ENCODE data around the gene NUDCD3. TPM values are rescaled to one million over a fixed set of nuclear protein-coding genes. Genes with fewer than 3 reads are reported as not detected.
"Not testable (repeated sequence)": the region's sequence is repeated elsewhere in the genome, so short reads cannot be mapped to it uniquely, and the experiment has no call there.

The NUDCD3 gene
- total and polyA plus RNA-seq, 4 donors = 15.4 to 30.7 (median 24.3) TPM

DNA sequence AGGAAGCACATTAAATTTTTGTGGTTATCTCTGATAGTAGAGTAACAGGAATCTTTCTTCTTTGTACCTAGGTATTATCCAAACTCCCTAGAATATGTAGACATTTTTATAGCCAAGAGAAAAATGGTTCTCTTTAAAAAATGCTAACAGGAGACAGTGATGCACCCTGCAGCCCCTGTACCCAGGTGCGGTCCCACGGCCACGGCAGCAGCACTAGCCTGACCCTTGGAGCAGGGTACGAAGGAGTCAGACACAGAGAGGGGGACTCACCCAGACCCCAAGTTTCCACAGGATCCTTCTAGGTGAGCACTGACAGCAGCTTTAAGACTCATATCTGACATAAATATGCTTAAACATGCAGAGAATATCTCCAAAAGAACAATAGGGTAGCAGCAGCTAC is 60.4 kb downstream of the NUDCD3 start:
- WGBS = 97% methylated on average over 4 of the region's 4 CpGs
- no peak for TF ChIP-seq GABPA (IDR thresholded peaks at IDR 0.05 in 1 of 2, conservative IDR thresholded peaks at IDR 0.05 in 1 of 2)
- no peak for TF ChIP-seq TAF1 (conservative IDR thresholded peaks at IDR 0.05)
- TF ChIP-seq, protein P1, sequence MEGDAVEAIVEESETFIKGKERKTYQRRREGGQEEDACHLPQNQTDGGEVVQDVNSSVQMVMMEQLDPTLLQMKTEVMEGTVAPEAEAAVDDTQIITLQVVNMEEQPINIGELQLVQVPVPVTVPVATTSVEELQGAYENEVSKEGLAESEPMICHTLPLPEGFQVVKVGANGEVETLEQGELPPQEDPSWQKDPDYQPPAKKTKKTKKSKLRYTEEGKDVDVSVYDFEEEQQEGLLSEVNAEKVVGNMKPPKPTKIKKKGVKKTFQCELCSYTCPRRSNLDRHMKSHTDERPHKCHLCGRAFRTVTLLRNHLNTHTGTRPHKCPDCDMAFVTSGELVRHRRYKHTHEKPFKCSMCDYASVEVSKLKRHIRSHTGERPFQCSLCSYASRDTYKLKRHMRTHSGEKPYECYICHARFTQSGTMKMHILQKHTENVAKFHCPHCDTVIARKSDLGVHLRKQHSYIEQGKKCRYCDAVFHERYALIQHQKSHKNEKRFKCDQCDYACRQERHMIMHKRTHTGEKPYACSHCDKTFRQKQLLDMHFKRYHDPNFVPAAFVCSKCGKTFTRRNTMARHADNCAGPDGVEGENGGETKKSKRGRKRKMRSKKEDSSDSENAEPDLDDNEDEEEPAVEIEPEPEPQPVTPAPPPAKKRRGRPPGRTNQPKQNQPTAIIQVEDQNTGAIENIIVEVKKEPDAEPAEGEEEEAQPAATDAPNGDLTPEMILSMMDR (IDR thresholded peaks at IDR 0.05; ENCODE audit: low read depth, low read length, missing input control) = no peak
- TF ChIP-seq, protein P2, sequence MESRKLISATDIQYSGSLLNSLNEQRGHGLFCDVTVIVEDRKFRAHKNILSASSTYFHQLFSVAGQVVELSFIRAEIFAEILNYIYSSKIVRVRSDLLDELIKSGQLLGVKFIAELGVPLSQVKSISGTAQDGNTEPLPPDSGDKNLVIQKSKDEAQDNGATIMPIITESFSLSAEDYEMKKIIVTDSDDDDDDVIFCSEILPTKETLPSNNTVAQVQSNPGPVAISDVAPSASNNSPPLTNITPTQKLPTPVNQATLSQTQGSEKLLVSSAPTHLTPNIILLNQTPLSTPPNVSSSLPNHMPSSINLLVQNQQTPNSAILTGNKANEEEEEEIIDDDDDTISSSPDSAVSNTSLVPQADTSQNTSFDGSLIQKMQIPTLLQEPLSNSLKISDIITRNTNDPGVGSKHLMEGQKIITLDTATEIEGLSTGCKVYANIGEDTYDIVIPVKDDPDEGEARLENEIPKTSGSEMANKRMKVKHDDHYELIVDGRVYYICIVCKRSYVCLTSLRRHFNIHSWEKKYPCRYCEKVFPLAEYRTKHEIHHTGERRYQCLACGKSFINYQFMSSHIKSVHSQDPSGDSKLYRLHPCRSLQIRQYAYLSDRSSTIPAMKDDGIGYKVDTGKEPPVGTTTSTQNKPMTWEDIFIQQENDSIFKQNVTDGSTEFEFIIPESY (IDR thresholded peaks at IDR 0.05) = no peak
- TF ChIP-seq RAD21 (IDR thresholded peaks at IDR 0.05) = no peak
- TF ChIP-seq, protein P3, sequence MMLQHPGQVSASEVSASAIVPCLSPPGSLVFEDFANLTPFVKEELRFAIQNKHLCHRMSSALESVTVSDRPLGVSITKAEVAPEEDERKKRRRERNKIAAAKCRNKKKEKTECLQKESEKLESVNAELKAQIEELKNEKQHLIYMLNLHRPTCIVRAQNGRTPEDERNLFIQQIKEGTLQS (IDR thresholded peaks at IDR 0.05) = no peak
- no peak for TF ChIP-seq FOXA2 (IDR thresholded peaks at IDR 0.05)
- no peak for TF ChIP-seq YY1 (IDR thresholded peaks at IDR 0.05)
- TF ChIP-seq EGR1 (IDR thresholded peaks at IDR 0.05; ENCODE audit: low read depth in 2 of 2) = no peak
- TF ChIP-seq, protein P4, sequence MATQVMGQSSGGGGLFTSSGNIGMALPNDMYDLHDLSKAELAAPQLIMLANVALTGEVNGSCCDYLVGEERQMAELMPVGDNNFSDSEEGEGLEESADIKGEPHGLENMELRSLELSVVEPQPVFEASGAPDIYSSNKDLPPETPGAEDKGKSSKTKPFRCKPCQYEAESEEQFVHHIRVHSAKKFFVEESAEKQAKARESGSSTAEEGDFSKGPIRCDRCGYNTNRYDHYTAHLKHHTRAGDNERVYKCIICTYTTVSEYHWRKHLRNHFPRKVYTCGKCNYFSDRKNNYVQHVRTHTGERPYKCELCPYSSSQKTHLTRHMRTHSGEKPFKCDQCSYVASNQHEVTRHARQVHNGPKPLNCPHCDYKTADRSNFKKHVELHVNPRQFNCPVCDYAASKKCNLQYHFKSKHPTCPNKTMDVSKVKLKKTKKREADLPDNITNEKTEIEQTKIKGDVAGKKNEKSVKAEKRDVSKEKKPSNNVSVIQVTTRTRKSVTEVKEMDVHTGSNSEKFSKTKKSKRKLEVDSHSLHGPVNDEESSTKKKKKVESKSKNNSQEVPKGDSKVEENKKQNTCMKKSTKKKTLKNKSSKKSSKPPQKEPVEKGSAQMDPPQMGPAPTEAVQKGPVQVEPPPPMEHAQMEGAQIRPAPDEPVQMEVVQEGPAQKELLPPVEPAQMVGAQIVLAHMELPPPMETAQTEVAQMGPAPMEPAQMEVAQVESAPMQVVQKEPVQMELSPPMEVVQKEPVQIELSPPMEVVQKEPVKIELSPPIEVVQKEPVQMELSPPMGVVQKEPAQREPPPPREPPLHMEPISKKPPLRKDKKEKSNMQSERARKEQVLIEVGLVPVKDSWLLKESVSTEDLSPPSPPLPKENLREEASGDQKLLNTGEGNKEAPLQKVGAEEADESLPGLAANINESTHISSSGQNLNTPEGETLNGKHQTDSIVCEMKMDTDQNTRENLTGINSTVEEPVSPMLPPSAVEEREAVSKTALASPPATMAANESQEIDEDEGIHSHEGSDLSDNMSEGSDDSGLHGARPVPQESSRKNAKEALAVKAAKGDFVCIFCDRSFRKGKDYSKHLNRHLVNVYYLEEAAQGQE (IDR thresholded peaks at IDR 0.05) = no peak
- TF ChIP-seq SP1 (IDR thresholded peaks at IDR 0.05) = no peak
- TF ChIP-seq FOXA1 (IDR thresholded peaks at IDR 0.05) = no peak
- no peak for TF ChIP-seq NR2F2 (IDR thresholded peaks at IDR 0.05)
- TF ChIP-seq JUND (IDR thresholded peaks at IDR 0.05) = no peak
- no peak for TF ChIP-seq HNF4A (conservative IDR thresholded peaks at IDR 0.05)
- TF ChIP-seq, protein P5, sequence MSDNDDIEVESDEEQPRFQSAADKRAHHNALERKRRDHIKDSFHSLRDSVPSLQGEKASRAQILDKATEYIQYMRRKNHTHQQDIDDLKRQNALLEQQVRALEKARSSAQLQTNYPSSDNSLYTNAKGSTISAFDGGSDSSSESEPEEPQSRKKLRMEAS (IDR thresholded peaks at IDR 0.05) = no peak
- no peak for TF ChIP-seq HNF4G (IDR thresholded peaks at IDR 0.05)
- no peak for TF ChIP-seq RXRA (IDR thresholded peaks at IDR 0.05)
- Histone ChIP-seq H3K27me3 (ENCODE audit: control insufficient read depth in 4 of 4, insufficient read depth in 4 of 4, low read length in 3 of 4) (no peaks in the 10 kb centered on the region), H3K36me3 (ENCODE audit: control insufficient read depth in 4 of 4, insufficient read depth in 3 of 4, low read depth in 1 of 4, low read length in 3 of 4) (peaks cover 5 to 18% (median 9%) of the 10 kb centered on the region in 4 donors), H3K9ac (ENCODE audit: low read depth in 1 of 2, low read length in 2 of 2) (no peak overlapping the region), H3K4me1 (ENCODE audit: control insufficient read depth in 4 of 4, insufficient read depth in 4 of 4, low read length in 3 of 4) (no peaks in the 10 kb centered on the region), H3K9me3 (ENCODE audit: control insufficient read depth in 4 of 4, low read length in 3 of 4) (no peaks in the 10 kb centered on the region), H3K4me3 (ENCODE audit: low read depth in 1 of 3, low read length in 3 of 3) (no peak overlapping the region), H3K27ac (ENCODE audit: low read depth in 1 of 2, low read length in 2 of 2) (no peak overlapping the region)
- DNase-seq (ENCODE audit: low spot score) = no peak

DNA sequence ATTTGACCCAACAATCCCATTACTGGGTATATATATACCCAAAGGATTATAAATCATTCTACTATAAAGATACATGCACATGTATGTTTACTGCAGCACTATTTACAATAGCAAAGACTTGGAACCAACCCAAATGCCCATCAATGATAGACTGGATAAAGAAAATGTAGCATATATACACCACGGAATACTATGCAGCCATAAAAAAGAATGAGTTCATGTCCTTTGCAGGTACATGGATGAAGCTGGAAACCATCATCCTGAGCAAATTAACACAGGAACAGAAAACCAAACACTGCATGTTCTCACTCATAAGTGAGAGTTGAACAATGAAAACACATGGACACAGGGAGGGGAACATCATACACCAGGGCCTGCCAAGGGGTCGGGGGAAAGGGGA is 65.7 kb downstream of the NUDCD3 start:
- H3K27me3 ChIP-seq (ENCODE audit: control insufficient read depth in 4 of 4, insufficient read depth in 4 of 4, low read length in 3 of 4) = not testable (repeated sequence)
- 95% methylated on average over 2 of the region's 2 CpGs for WGBS

More for the DNA sequence above, 65.7 kb downstream of the NUDCD3 start:
- not testable (repeated sequence) for DNase-seq (ENCODE audit: low spot score); H3K4me1 ChIP-seq (ENCODE audit: control insufficient read depth in 4 of 4, insufficient read depth in 4 of 4, low read length in 3 of 4); H3K9me3 ChIP-seq (ENCODE audit: control insufficient read depth in 4 of 4, low read length in 3 of 4); H3K27ac ChIP-seq (ENCODE audit: low read depth in 1 of 2, low read length in 2 of 2); H3K4me3 ChIP-seq (ENCODE audit: low read depth in 1 of 3, low read length in 3 of 3); H3K9ac ChIP-seq (ENCODE audit: low read depth in 1 of 2, low read length in 2 of 2)
- H3K36me3 ChIP-seq (ENCODE audit: control insufficient read depth in 4 of 4, insufficient read depth in 3 of 4, low read depth in 1 of 4, low read length in 3 of 4) = peaks cover 5 to 18% (median 7%) of the 10 kb centered on the region in 4 donors

Data from liver (tissue), 9 donors.